Activated CD8-positive, alpha-beta T cell treated with anti-CD3 and anti-CD28 coated beads, Interleukin-2, amount 10 ng/mL, durations not matched to agents 7 days and 5 days (primary cell): ENCODE data around the gene LIMK1. TPM values are rescaled to one million over a fixed set of nuclear protein-coding genes. Genes with fewer than 3 reads are reported as not detected.

ENCODE experiments used
- ATAC-seq: fragments of 150-1000 bp; cut with Tn5 transposase; one replicate; pipeline ENCODE4 v1.10.0; 2021; ENCODE audit warnings: moderate library complexity
- CTCF ChIA-PET: fragments of 350-600 bp; sonication (Branson Sonifier 250); formaldehyde crosslinking; loops from one replicate; lab custom pipeline; 2021; ENCODE audit warnings: antibody characterized with exemption; lab: Charles Lee
- POLR2A ChIA-PET: fragments of 350-600 bp; sonication (Branson Sonifier 250); formaldehyde crosslinking; loops from one replicate; lab custom pipeline; 2021; ENCODE audit warnings: antibody characterized with exemption; lab: Charles Lee
- DNase-seq: peaks from one replicate; pipeline ENCODE4 v3.0.0-alpha.2; 2020
- H3K27ac Mint-ChIP-seq: one replicate; pipeline ENCODE4 v1.8.0; 2021; ENCODE audit warnings: mild to moderate bottlenecking, mixed read lengths
- H3K27me3 Mint-ChIP-seq: one replicate; pipeline ENCODE4 v1.8.0; 2021; ENCODE audit warnings: low read depth, mixed read lengths
- H3K36me3 Mint-ChIP-seq: one replicate; pipeline ENCODE4 v1.8.0; 2021; ENCODE audit warnings: low read depth, mixed read lengths
- H3K4me1 Mint-ChIP-seq: one replicate; pipeline ENCODE4 v1.8.0; 2021; ENCODE audit warnings: low read depth, mixed read lengths
- H3K4me3 Mint-ChIP-seq: one replicate; pipeline ENCODE4 v1.8.0; 2021; ENCODE audit warnings: mild to moderate bottlenecking, mixed read lengths
- H3K9me3 Mint-ChIP-seq: one replicate; pipeline ENCODE4 v1.8.0; 2022; ENCODE audit warnings: mixed read lengths; ENCODE audit not compliant: insufficient read depth
- total RNA-seq, 2 experiments: library from RNA; stranded (reverse); gene quantifications; one replicate each; pipeline ENCODE4 v1.2.3, GENCODE V29; 2021

LIMK1 gene
- total RNA-seq, 2 experiments from 2014 or later, result 33.5 to 37.6 TPM

- DNase-seq (no peak), ATAC-seq (no peak)
- Mint-ChIP-seq H3K4me1 (peaks cover 6% of the 10 kb centered on the region), H3K36me3 (no peaks in the 10 kb centered on the region), H3K27ac (no peak overlapping the region), H3K9me3 (no peaks in the 10 kb centered on the region), H3K27me3 (peaks cover 4% of the 10 kb centered on the region), H3K4me3 (no peak overlapping the region)
- CTCF ChIA-PET, result interaction anchor here (1.2 kb wide), 1 partner anchor 31 kb away, joined by 3 read pairs; no protein-coding TSS in a partner anchor
- POLR2A ChIA-PET, result no interaction called here
Measured at GRCh38 chr7:74057987-74058386, 25.6 kb upstream of the LIMK1 start.

GRCh38 chr7:74058486-74058885 lies 25.1 kb upstream of the LIMK1 start:
- ATAC-seq (no peak), DNase-seq (no peak)
- H3K27ac Mint-ChIP-seq, result no peak overlapping the region
- ChIA-PET POLR2A (no interaction called here), CTCF (interaction anchor here (1.2 kb wide), 2 partner anchors 32 to 148 kb away, joined by 3 to 4 read pairs; no protein-coding TSS in a partner anchor)
- H3K27me3 Mint-ChIP-seq, result peaks cover 4% of the 10 kb centered on the region
- no peaks in the 10 kb centered on the region for H3K9me3 Mint-ChIP-seq
- H3K4me3 Mint-ChIP-seq, result no peak overlapping the region
- H3K36me3 Mint-ChIP-seq, result no peaks in the 10 kb centered on the region
- peaks cover 6% of the 10 kb centered on the region for H3K4me1 Mint-ChIP-seq

- H3K4me1 Mint-ChIP-seq, result peaks cover 6% of the 10 kb centered on the region
- no peak overlapping the region for H3K27ac Mint-ChIP-seq
- ChIA-PET CTCF (interaction anchor here (1.2 kb wide), 2 partner anchors 32 to 148 kb away, joined by 3 to 4 read pairs; no protein-coding TSS in a partner anchor), POLR2A (interaction anchor here (0.6 to 1.1 kb wide), 3 partner anchors 53 to 384 kb away, joined by 3 read pairs; no protein-coding TSS in a partner anchor)
- DNase-seq, result no peak
- no peak overlapping the region for H3K4me3 Mint-ChIP-seq
- peaks cover 4% of the 10 kb centered on the region for H3K27me3 Mint-ChIP-seq
- no peak for ATAC-seq
- H3K36me3 Mint-ChIP-seq, result no peaks in the 10 kb centered on the region
- no peaks in the 10 kb centered on the region for H3K9me3 Mint-ChIP-seq
Measured at GRCh38 chr7:74059037-74059436, 24.6 kb upstream of the LIMK1 start.

- H3K4me3 Mint-ChIP-seq, result no peak overlapping the region
- DNase-seq (no peak), ATAC-seq (no peak)
- ChIA-PET CTCF (interaction anchor here (1.2 kb wide), 1 partner anchor 147 kb away, joined by 4 read pairs; no protein-coding TSS in a partner anchor), POLR2A (interaction anchor here (0.6 to 1.1 kb wide), 3 partner anchors 54 to 385 kb away, joined by 3 read pairs; no protein-coding TSS in a partner anchor)
- H3K9me3 Mint-ChIP-seq, result no peaks in the 10 kb centered on the region
- H3K27me3 Mint-ChIP-seq, result peaks cover 4% of the 10 kb centered on the region
- peaks cover 6% of the 10 kb centered on the region for H3K4me1 Mint-ChIP-seq
- no peaks in the 10 kb centered on the region for H3K36me3 Mint-ChIP-seq
- H3K27ac Mint-ChIP-seq, result no peak overlapping the region
Measured at GRCh38 chr7:74059681-74060588, 23.7 kb upstream of the LIMK1 start.

GRCh38 chr7:74061840-74062539 lies 21.6 kb upstream of the LIMK1 start:
- Mint-ChIP-seq H3K36me3 (no peaks in the 10 kb centered on the region), H3K27me3 (peaks cover 4% of the 10 kb centered on the region), H3K4me3 (no peak overlapping the region), H3K4me1 (peaks cover 6% of the 10 kb centered on the region), H3K9me3 (no peaks in the 10 kb centered on the region), H3K27ac (peak overlapping the region; percentile 83)
- ATAC-seq, result peak; percentile 93
- CTCF ChIA-PET, result no interaction called here
- peak; percentile 72 for DNase-seq
- POLR2A ChIA-PET, result no interaction called here

- ChIA-PET CTCF (no interaction called here), POLR2A (no interaction called here)
- Mint-ChIP-seq H3K9me3 (no peaks in the 10 kb centered on the region), H3K4me3 (no peak overlapping the region), H3K27ac (no peak overlapping the region), H3K36me3 (no peaks in the 10 kb centered on the region), H3K27me3 (peaks cover under 1% of the 10 kb centered on the region), H3K4me1 (peaks cover 9% of the 10 kb centered on the region)
- ATAC-seq, result no peak
- DNase-seq, result no peak
Measured at GRCh38 chr7:74063223-74063641, 20.4 kb upstream of the LIMK1 start.

- no peaks in the 10 kb centered on the region for H3K36me3 Mint-ChIP-seq
- ATAC-seq, result no peak
- ChIA-PET CTCF (interaction anchor here (1.3 kb wide), 1 partner anchor 143 kb away, joined by 6 read pairs; no protein-coding TSS in a partner anchor), POLR2A (no interaction called here)
- H3K27me3 Mint-ChIP-seq, result no peaks in the 10 kb centered on the region
- no peak overlapping the region for H3K4me3 Mint-ChIP-seq
- DNase-seq, result no peak
- no peaks in the 10 kb centered on the region for H3K9me3 Mint-ChIP-seq
- H3K4me1 Mint-ChIP-seq, result peaks cover 9% of the 10 kb centered on the region
- H3K27ac Mint-ChIP-seq, result no peak overlapping the region
Measured at GRCh38 chr7:74063646-74064045, 20.0 kb upstream of the LIMK1 start.

- H3K27ac Mint-ChIP-seq, result no peak overlapping the region
- DNase-seq (no peak), ATAC-seq (no peak)
- H3K4me1 Mint-ChIP-seq, result peaks cover 9% of the 10 kb centered on the region
- CTCF ChIA-PET, result interaction anchor here (0.7 to 2.1 kb wide), 4 partner anchors 19 to 587 kb away, joined by 3 to 6 read pairs (median 6); partner anchors contain the start of gene LIMK1
- no peaks in the 10 kb centered on the region for H3K36me3 Mint-ChIP-seq
- H3K9me3 Mint-ChIP-seq, result no peaks in the 10 kb centered on the region
- POLR2A ChIA-PET, result no interaction called here
- H3K4me3 Mint-ChIP-seq, result no peak overlapping the region
- H3K27me3 Mint-ChIP-seq, result no peaks in the 10 kb centered on the region
Measured at GRCh38 chr7:74064696-74065095, 18.9 kb upstream of the LIMK1 start.

- no peak overlapping the region for H3K4me3 Mint-ChIP-seq
- H3K9me3 Mint-ChIP-seq, result no peaks in the 10 kb centered on the region
- ChIA-PET CTCF (no interaction called here), POLR2A (no interaction called here)
- no peaks in the 10 kb centered on the region for H3K36me3 Mint-ChIP-seq
- no peak overlapping the region for H3K27ac Mint-ChIP-seq
- no peak for ATAC-seq
- peaks cover 13% of the 10 kb centered on the region for H3K4me1 Mint-ChIP-seq
- H3K27me3 Mint-ChIP-seq, result no peaks in the 10 kb centered on the region
- no peak for DNase-seq
Measured at GRCh38 chr7:74066626-74067025, 17.0 kb upstream of the LIMK1 start.

- no peak overlapping the region for H3K4me3 Mint-ChIP-seq
- no peaks in the 10 kb centered on the region for H3K36me3 Mint-ChIP-seq
- no peaks in the 10 kb centered on the region for H3K27me3 Mint-ChIP-seq
- no peak overlapping the region for H3K27ac Mint-ChIP-seq
- no peak for ATAC-seq
- ChIA-PET POLR2A (interaction anchor here (0.6 to 1.4 kb wide), 3 partner anchors 107 to 115 kb away, joined by 3 read pairs; no protein-coding TSS in a partner anchor), CTCF (interaction anchor here (0.7 to 3.3 kb wide), 12 partner anchors 13 to 333 kb away, joined by 3 to 24 read pairs (median 4); partner anchors contain the start of gene LIMK1)
- H3K9me3 Mint-ChIP-seq, result no peaks in the 10 kb centered on the region
- no peak for DNase-seq
- peaks cover 7% of the 10 kb centered on the region for H3K4me1 Mint-ChIP-seq
Measured at GRCh38 chr7:74068378-74069085, 15.1 kb upstream of the LIMK1 start.

GRCh38 chr7:74069086-74069541 lies 14.5 kb upstream of the LIMK1 start:
- no peak for ATAC-seq
- Mint-ChIP-seq H3K4me3 (no peak overlapping the region), H3K9me3 (no peaks in the 10 kb centered on the region), H3K36me3 (no peaks in the 10 kb centered on the region), H3K27me3 (no peaks in the 10 kb centered on the region), H3K27ac (no peak overlapping the region), H3K4me1 (peaks cover 7% of the 10 kb centered on the region)
- DNase-seq, result no peak
- POLR2A ChIA-PET, result interaction anchor here (0.6 to 0.9 kb wide), 2 partner anchors 109 to 115 kb away, joined by 3 read pairs; no protein-coding TSS in a partner anchor
- CTCF ChIA-PET, result interaction anchor here (0.8 to 3.3 kb wide), 10 partner anchors 12 to 332 kb away, joined by 3 to 24 read pairs (median 4); partner anchors contain the start of gene EIF4H
